GM21381 (cell line): ENCODE data around the gene IKBKG.
"Not testable (repeated sequence)": the region's sequence is repeated elsewhere in the genome, so short reads cannot be mapped to it uniquely, and the experiment has no call there.

Source experiments
- ATAC-seq: cut with Tn5 transposase; IDR thresholded peaks from one replicate; pipeline ENCODE4 v1.9.1; 2021; ENCODE audit warnings: mild to moderate bottlenecking, moderate library complexity; ENCODE audit not compliant: unreplicated experiment

The IKBKG gene

DNA sequence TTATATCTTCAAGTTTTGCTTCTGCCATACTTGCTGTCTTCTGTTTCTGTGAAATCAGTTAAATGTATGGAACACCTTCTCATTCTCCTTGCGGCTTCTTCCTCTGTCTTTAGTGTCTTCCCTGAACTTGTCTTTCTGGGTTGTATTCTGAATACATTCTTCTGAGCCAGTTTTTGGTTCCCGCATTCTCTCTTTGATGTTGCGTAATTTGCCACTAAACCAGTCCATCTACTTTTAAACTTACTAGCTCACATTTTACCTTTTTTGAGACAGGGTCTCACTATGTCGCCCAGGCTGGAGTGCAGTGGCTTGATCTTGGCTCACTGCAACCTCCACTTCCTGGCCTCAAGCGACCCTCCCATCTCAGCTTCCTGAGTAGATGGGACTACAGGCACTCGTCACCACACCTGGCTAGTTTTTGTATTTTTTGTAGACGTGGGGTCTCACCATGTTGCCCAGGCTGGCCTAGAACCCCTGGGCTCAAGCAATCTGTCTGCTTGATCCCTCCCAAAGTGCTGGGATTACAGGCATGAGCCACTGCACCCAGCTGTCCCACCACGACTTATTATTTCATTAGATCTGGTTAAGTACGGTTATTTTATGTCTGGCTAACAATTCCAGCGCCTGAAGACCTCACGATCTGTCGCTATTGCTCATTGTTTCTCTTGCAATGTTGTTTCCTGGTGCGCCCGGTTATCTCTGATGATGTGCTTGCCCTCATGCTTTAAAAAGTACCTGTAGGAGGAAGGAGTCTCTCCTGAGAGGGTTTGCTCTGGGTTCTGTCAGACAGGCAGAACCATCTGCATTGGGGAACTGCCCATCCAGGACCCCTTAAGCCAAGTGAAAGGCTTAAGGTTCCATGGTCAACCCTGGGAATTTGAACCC lies 21.6 kb upstream of the IKBKG start:
- no peak for ATAC-seq

DNA sequence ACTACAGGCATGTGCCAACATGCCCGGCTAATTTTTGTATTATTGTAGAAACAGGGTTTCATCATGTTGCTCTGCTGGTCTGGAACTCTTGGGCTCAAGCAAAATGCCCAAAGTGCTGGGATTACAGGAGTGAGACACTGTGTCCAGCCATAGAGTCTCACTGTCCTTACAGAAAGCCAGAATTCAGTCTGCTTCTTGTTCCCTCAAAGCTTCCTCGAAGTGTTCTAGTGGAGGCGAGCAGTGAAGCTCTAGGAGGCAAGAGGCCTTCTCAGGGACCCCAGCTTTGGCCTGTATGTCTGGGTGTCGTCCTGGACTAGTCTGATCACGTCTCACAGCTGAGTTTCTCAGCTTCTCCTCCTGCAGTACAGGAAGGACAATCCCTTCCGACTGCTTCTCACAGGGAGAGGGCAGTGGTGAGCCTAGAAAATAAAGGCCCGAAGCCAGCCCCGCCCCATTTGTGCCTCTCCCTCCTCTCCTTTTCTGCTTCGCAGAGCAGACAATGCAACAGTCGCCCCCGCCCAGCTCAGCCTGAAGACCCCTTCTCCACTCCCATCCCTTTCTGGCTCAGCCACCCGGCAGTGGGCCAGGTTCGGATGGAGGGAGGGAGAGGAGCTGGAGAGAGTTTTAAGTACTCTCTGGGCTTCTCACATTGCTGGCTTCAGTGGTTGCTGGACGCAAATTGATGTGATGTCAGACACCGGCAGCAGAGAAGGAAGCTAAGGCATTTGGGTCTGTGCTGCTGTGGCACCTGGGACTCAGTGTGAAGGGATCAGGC lies 20.3 kb upstream of the IKBKG start:
- ATAC-seq: no peak

DNA sequence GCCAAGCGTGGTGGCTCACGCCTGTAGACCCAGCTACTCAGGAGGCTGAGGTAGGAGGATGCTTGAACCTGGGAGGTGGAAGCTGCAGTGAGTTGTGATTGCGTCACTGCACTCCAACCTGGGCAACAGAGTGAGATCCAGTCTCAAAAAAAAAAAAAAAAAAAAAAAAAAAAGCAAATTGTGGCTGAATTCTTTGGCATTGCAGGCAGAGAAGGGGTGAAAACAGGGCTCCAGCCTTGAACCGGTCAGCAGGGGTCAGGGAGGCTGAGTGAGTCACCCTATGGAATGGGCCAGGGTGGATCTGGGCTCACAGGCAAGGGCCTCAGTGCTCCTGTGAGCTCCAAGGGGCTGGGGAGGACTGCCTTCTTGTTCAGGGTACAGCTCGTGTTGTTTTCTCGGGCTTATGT lies 18.2 kb upstream of the IKBKG start:
- ATAC-seq: no peak

DNA sequence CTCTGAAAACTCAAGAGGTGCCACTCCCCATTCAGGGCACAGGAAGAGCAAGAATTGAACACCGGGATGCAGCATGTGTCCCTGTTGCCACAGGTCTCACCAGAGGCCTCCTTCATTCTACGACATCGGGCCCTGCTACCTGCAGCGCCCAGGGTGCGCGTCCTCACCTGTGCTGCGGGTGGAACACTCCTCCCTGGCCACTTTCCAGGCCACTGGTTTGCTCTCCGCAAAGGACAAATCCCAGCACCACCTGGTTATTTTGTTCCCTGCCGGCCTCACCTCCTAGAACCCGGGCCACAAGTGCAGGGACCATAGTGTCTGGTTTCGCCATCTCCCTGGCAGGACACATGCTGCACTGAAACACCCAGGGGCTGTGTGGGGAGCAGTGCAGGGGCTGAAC lies 17.1 kb upstream of the IKBKG start:
- no peak for ATAC-seq

DNA sequence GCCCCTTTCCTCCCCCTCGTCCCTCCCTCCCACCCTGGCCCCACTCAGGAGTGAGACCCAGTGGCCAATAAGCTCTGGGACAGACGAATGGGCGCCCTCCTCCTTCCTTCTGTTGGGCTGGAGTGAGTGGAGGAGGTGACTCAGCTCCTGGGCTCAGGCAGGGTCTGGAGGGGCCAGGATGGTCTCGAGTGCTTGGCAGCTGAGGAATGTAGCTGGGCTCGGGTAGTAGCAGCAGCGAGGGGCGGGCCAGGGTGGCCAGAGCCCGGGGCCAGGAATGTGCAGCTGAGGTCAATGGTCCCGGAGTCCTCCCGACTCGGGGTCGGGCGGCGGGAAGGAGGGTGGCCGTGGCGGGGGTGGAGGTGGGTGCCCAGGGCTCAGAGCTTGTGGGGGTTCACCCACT lies 15.8 kb upstream of the IKBKG start:
- ATAC-seq: no peak

DNA sequence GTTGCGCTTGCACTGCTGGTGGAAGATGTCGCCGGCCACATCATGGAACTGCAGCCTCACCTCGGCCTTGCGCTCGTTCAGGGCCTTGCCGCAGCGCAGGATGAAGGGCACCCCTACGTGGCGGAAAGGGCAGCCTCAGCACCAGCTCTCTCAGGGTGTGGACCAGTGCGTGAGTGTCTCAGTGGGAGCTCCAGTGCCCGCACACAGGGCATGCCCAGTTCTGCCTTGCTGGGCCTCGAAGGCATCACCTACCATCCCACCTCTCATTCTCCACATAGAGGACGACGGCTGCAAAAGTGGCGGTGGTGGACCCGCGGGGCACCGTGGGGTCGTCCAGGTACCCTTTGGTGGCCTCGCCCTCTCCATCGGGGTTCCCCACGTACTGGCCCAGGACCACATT lies 14.7 kb upstream of the IKBKG start:
- no peak for ATAC-seq

DNA sequence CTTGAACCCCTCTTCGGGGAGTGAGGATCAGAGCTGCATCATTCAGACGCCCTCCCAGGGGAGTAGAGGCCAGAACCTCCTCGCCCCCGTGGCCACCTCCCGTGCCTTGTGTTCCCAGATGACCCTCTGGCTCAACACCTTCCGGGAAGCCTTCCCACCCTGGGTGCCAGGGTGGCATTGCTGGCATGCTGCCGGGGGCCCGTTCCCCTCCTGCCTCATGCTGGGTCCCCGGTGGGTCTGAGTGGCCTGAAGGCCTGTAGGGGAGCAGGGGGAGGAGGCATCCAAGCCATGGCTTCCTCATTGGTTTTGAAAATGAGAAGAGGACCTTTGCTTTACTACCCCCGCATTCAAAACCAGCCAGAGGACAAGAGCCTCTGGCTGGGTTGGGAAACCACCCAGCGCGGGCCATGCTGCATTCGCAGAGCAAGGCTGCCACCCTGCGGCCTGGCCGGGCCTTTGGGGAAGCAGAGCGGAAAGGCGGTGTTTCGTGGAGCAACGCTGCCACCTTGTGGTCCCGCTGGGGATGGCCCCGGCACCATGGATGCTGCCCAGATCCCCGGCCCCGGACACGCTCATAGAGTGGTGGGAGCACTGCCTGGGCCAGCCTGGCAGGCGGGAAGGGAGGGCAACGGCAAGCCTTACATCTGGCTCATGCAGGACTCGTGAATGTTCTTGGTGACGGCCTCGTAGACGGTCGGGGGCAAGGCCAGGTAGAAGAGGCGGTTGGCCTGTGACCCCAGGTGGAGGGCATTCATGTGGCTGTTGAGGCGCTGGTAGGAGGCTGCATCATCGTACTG lies 12.7 kb upstream of the IKBKG start:
- peak; percentile 89 for ATAC-seq

DNA sequence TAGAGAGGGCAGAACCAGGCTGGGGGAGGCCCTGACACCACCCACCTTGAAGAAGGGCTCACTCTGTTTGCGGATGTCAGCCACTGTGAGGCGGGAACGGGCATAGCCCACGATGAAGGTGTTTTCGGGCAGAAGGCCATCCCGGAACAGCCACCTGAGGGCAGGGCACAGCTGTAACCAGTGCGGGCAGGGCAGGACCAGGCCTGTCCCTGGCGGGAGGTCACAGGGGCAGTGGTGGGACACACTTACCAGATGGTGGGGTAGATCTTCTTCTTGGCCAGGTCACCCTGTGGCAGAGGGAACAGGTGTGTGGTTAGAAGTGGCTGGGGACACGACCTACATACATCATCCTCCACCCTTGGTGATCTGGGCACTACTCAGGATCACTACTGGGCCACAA lies 11.5 kb upstream of the IKBKG start:
- ATAC-seq: no peak

DNA sequence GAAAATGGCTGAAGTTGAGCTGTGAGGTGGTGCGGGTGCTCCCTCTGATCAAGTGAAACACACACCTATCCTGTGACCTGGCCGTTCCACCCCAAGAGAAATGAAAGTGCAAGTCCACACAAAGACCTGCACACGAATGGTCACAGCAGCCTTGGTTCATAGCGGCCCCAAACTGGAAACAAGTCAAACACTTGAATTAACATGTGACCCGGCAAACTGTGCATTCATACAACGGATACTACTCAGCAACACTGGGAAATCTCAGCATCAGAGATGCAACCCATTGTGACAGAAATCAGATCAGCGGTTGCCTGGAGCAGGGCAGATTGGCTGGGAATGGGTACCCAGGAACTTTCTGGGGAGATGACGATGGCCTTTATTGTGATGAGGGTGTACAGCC lies 8.3 kb upstream of the IKBKG start:
- no peak for ATAC-seq

DNA sequence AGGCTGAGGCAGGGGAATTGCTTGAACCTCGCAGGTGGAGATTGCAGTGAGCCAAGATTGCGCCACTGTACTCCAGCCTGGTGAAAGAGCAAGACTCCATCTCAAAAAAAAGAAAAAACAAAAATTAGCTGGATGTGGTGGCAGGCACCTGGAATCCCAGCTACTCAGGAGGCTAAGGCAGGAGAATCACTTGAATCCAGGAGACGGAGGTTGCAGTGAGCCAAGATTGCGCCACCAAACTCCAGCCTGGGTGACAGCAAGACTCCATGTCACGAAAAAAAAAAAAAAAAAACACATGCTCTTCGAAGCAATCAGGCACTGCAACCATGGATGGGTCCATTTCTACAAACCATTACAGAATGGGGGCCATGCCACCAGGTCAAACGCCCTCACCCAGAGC lies 7.1 kb upstream of the IKBKG start:
- not testable (repeated sequence) for ATAC-seq

DNA sequence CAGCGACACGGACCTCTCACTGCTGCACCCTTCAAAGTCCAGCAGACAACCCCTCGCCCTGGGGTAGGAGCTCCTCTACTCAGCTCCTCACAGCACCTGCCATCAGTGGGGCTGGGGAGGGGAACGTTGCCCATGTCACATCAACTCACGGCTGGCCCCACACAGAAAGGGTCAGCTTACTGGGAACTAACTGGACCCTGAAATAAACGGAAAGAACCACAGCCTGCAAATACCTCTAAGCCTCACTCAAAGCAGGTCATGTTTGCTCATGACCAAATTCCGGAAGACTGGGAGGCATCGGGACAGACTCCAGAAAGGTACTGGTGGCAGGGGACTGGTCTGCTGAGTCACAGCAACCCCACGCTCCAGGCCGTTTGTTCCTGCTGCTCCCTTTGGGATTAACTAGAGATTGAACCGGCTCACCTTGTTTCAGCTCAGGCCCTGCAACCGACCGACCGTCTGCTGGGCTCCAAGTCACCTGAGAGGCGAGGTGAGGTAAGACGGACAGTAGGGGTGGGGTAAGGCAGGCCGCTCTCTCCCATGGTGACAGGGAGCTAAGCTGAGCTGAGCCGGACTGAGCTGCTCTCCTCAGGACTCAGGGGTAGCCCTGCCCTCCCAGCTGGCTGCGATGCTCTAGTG lies 6.4 kb upstream of the IKBKG start:
- no peak for ATAC-seq

DNA sequence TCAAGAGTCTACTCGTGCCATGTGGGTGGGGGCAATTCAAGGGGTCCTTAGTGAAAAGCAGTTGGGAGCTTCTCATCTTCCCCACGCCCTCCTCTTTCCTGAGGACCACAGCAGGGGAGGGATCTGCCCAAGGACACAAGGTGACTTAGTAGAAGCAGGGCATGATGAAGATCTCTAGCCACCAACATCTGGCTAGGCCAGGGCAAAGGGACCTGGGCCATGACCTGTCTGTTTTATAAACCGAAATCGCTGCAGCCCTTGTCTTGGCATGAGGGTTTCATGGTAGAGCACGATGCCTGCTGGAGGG lies 5.9 kb upstream of the IKBKG start:
- ATAC-seq: no peak

DNA sequence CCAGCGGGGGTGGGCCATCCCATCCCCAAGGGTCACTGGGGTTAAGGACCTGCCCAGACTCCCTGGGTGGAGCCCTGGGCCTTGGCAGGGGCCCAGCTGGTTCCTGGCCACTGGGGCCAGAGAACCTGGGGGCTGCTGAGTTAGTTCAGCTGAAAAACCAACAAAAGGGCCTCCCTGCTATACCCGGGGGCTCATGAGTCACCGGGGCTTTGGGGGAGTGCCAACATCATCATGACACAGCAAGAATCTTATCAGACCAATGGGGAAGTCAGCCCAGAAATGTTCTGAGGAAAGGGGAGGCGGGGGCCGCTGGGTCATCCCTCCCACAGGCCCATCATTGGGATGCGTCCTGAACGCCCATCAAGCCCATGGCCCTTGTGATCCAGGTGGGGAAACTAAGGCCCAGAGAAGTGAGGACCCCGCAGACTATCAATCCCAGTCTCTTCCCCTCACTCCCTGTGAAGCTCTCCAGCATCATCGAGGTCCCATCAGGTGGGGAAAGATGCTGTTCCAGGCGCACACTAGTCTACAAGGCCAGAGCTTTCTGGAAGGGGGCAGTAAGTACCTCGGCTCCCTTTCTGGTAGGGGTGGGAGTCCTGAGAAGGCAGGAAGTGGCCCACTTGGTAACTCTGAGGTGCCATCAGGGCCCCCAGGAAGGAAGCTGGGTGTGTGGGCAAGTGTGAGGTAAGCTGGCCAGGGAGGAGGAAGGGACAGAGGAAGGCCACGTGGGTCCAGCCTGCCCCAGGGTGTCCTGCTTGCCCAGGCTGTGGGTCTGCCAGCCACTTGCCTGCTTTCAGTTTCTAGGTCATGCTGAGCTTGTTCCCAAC lies 5.3 kb upstream of the IKBKG start:
- no peak for ATAC-seq

DNA sequence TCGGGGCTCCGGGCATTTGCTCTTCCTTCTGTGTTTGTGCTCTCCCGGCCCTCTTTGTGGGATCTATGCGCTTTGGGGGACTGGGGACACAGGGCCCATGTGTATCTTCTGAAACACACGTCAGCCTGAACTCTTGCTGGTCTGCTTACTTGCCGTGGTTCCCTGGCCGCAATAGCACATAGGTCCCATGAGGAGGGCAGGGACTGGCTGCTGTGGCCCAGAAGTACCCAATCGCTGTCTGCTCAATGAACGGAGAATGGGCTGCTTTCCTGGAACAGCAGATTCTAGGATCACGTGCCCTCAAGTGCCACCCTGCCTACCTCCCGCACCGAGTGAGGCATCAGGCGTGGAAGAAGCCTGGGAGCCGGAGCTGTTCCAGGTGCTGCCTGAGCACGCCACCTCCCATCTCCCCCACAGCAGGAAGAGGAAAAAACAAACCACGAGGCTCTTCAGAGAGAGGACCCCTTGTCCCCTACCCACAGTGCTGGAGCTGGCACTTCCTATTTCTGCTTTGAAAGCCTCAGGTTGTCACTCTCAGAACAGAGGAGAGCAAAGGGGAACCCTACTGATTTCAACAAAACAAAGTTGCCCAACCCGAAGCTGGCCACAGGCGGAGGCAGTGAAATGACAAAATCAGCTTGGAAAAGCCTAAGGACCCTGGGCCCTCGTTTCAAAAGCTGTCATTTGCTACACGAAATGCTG lies 4.5 kb upstream of the IKBKG start:
- no peak for ATAC-seq

DNA sequence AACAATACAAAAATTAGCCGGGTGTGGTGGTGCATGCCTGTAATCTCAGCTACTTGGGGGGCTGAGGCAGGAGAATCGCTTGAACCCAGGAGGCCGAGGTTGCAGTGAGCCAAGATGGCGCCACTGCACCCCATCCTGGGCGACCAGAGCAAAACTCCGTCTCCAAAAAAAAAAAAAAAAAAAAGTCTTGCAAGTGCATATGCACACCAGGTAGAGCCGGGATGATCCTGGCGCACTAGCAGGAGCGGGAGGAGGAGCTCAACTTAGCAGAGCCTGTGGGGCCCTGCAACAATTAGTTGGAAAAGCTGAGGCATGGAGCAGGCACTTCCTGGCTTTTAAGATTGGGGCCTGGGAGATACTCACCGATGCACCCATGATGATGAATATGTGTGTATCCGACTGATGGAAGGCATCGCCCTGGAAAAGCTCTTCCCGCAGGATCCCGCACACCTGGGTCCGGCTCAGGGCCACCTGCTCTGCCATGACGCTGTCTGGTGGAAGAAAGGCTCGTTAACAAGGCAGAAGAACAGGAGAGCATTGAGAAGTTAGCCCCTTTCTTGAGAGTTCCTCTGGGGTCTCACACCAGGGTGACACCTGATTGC lies 1.6 kb upstream of the IKBKG start:
- ATAC-seq: no peak

DNA sequence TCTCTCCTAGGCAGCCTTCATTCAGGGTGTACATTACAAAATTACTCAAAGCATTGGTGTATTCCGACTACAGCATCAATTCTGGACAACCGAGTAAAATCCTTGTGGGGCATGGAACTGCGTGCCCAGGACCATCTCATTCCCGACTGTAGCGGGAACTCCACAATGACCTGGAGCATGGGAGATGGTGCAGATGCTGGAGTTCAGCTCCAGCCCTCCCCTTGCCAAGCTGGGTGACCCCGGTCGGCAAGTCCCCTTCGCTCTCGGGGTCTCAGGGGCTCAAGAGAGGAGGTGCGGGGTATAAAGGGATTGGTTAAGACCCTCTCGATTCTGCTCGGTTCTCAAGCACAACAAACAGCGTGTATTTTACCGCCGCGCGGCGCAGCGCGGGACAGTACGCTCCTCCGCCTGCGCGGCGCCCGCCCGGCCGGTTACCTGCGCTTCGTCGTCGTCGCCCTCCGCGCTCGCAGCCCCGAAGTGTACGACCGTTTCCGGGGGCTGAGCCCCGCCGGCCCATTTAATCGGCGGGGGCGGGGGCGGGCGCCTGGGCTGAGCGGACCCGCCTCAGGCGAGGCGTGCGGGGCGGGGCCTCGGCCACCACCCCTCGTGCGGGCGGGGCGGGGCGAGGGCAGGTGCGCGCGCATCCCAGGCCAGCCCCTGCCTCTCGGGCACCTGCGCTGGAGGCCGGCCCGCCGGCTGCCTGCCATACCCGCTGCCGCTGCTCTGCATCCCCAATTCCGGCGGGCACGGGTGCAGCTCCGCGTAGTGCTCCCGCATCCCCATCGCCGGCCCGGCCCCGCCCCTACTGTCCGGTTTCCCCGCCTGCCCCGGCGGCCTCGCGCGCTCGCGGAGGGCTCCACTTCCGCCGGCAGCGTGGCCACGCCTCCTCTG lies 821 bp upstream of the IKBKG start, which contains the start of gene G6PD:
TSS of gene G6PD (minus strand) at position 493 of the 891 bp plus-strand sequence. CDS start 691 bp downstream, outside the sequence.
- peak; percentile 55 for ATAC-seq

DNA sequence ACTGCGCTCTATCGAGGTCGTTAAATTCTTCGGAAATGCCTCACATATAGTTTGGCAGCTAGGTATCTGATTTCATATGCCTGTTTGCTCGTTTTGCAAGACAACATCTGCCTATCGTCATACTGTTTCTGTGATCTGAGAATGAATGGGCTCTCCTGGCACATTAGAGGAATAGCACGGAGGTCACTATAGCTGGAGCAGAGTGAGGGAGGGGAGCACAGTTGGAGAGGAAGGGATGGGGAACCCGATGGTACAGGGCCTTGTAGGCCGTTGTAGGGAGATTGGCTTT lies 552 bp downstream of the IKBKG start:
- ATAC-seq: no peak

DNA sequence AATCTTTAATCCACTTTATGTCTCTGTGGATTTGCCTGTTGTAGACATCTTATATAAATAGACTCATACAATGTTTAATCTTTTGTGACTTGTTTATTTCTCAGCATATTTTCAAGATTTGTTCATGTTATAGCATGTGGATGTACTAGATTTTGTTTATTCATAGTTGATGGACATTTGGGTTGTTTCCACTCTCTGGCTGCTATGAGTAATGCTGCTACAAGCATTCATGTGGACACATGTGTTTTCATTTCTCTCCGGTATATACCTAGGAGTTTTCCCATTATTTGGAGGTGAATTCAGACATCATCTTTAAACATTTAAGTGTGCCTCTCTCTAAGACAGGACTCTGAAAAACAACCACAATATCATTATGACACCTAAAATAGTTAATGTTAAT lies 2.3 kb downstream of the IKBKG start:
- ATAC-seq: no peak
